ENCODE measurements around the gene BMP6.

- no peak for TF ChIP-seq POLR2A (IDR thresholded peaks at IDR 0.05)
- TF ChIP-seq CTCF (IDR thresholded peaks at IDR 0.05): no peak
- peak in 1 of 4 donors; percentile 42 for TF ChIP-seq POLR2AphosphoS5 (IDR thresholded peaks at IDR 0.05)
- no peak for TF ChIP-seq EP300 (IDR thresholded peaks at IDR 0.05)
Observed at GRCh38 chr6:7914991-7915789, 189.3 kb downstream of the BMP6 start.

All from sigmoid colon (tissue), 4 donors.